ENCODE results near the gene OTUD5. TPM values are rescaled to one million over a fixed set of nuclear protein-coding genes. Genes with fewer than 3 reads are reported as not detected.
A peak's percentile ranks its signal among the peaks of the same experiment; 100 is the strongest.

The OTUD5 gene
- total RNA-seq, 1 experiment from 2014 or later, result 62.5 TPM

GRCh38 chrX:48935301-48935670 is 22.1 kb downstream of the OTUD5 start:
- Histone ChIP-seq H3K9me3 (ENCODE audit: control insufficient read depth, low read depth, low read length) (no peaks in the 10 kb centered on the region), H2BK5ac (ENCODE audit: insufficient read length, low read length) (no peak overlapping the region), H3K79me1 (ENCODE audit: insufficient read depth, low read depth, low read length, poor library complexity, severe bottlenecking) (no peaks in the 10 kb centered on the region), H2BK12ac (ENCODE audit: insufficient read length, low read depth, low read length) (no peak overlapping the region), H4K91ac (ENCODE audit: insufficient read length, low read depth, low read length) (no peak overlapping the region), H3K4ac (ENCODE audit: low read depth, low read length) (no peak overlapping the region), H3K56ac (ENCODE audit: insufficient read length, low read depth, low read length) (no peak overlapping the region), H3K79me2 (ENCODE audit: insufficient read depth, low read length) (peaks cover 3% of the 10 kb centered on the region; the same call in 1 of the 2 replicates), H3K23ac (ENCODE audit: insufficient read length, low read depth, low read length) (no peak overlapping the region), H3K14ac (ENCODE audit: insufficient read depth, low read length) (no peak overlapping the region), H2AK5ac (ENCODE audit: insufficient read length, low read length) (no peak overlapping the region), H3K9ac (ENCODE audit: extremely low read depth, insufficient read length, low read length) (no peak overlapping the region), H3K23me2 (ENCODE audit: insufficient read length, low read depth, low read length, poor library complexity, severe bottlenecking) (no peaks in the 10 kb centered on the region), H2BK20ac (ENCODE audit: low read depth, low read length, poor library complexity, severe bottlenecking) (no peak overlapping the region), H3K27me3 (ENCODE audit: insufficient read depth, low read length) (no peaks in the 10 kb centered on the region), H2AFZ (ENCODE audit: low read length) (no peak overlapping the region), H3K27ac (ENCODE audit: insufficient read length, low read depth, low read length) (no peak overlapping the region), H4K5ac (ENCODE audit: insufficient read length, low read depth, low read length) (no peak overlapping the region), H4K8ac (replicated peaks; ENCODE audit: insufficient read length, low read depth, low read length) (no peak overlapping the region), H2BK120ac (ENCODE audit: low read depth, low read length, poor library complexity, severe bottlenecking) (no peak overlapping the region), H2BK15ac (ENCODE audit: low read depth, low read length) (no peak overlapping the region), H3T11ph (ENCODE audit: low read length) (no peak overlapping the region), H4K20me1 (ENCODE audit: control insufficient read depth, insufficient read depth, insufficient read length) (no peaks in the 10 kb centered on the region), H3K18ac (ENCODE audit: insufficient read length, low read depth, low read length) (no peak overlapping the region), H3K4me2 (ENCODE audit: insufficient read depth, insufficient read length, low read length) (no peak overlapping the region), H3K4me1 (ENCODE audit: insufficient read depth, low read length) (peaks cover 4% of the 10 kb centered on the region; the same call in 1 of the 2 replicates)
- Mint-ChIP-seq H3K27me3 (ENCODE audit: low read depth) (no peaks in the 10 kb centered on the region; the same call in 1 of the 2 replicates), H3K4me1 (peaks cover 13 to 27% of the 10 kb centered on the region in 2 experiments), H3K9me3 (peaks cover 64 to 69% of the 10 kb centered on the region in 2 experiments), H3K27ac (peak overlapping the region in 2 of 3 experiments; percentile 27 to 52; a peak in 1 of 7 replicates), H3K4me3 (no peak overlapping the region), H3K36me3 (ENCODE audit: insufficient read depth in 1 of 3, low read depth in 3 of 3) (peaks cover 38 to 64% (median 47%) of the 10 kb centered on the region in 3 experiments)
- WGBS (ENCODE audit: extremely low coverage, insufficient read length, low lambda C conversion rate), result no CpG with 5 or more reads among the region's 1 CpG
- TF ChIP-seq CTCF (conservative IDR thresholded peaks at IDR 0.05), result no peak
- DNase-seq, result no peak
